Endodermal cell (in vitro differentiated cells): ENCODE measurements around the gene IL13RA2. TPM values are rescaled to one million over a fixed set of nuclear protein-coding genes. Genes with fewer than 3 reads are reported as not detected.

Source experiments
- DNase-seq: peaks from one replicate; pipeline ENCODE4 v3.0.0-alpha.2; 2017
- H3K27ac ChIP-seq: 2 replicates; pipeline ENCODE4 v1.5.1; 2013; ENCODE audit warnings: mild to moderate bottlenecking, low read depth, low read length, moderate library complexity
- H3K27me3 ChIP-seq: 2 replicates; pipeline ENCODE4 v1.6.1; 2013; ENCODE audit warnings: mild to moderate bottlenecking, low read length, moderate library complexity; ENCODE audit not compliant: insufficient read depth, control insufficient read depth, poor library complexity, severe bottlenecking
- H3K36me3 ChIP-seq: 2 replicates; pipeline ENCODE4 v1.7.0; 2013; ENCODE audit warnings: mild to moderate bottlenecking, low read length, moderate library complexity; ENCODE audit not compliant: control insufficient read depth, insufficient read depth
- H3K4me1 ChIP-seq: one replicate; pipeline ENCODE4 v1.7.0; 2013; ENCODE audit warnings: low read length; ENCODE audit not compliant: control insufficient read depth, insufficient read depth
- H3K4me3 ChIP-seq: 2 replicates; pipeline ENCODE4 v1.5.1; 2013; ENCODE audit warnings: mild to moderate bottlenecking, low read length, moderate library complexity
- H3K9ac ChIP-seq: 2 replicates; pipeline ENCODE4 v1.6.1; 2013; ENCODE audit warnings: mild to moderate bottlenecking, low read length, moderate library complexity; ENCODE audit not compliant: poor library complexity, severe bottlenecking; ENCODE audit errors: extremely low read depth
- H3K9me3 ChIP-seq: 2 replicates; pipeline ENCODE4 v1.6.1; 2013; ENCODE audit warnings: mild to moderate bottlenecking, low read length, moderate library complexity; ENCODE audit not compliant: control insufficient read depth
- H3K27ac Mint-ChIP-seq: 2 replicates; pipeline ENCODE4 v1.8.0; 2020; ENCODE audit warnings: mixed read lengths
- H3K27me3 Mint-ChIP-seq: 2 replicates; pipeline ENCODE4 v1.8.0; 2021; ENCODE audit warnings: mild to moderate bottlenecking, mixed read lengths; ENCODE audit not compliant: insufficient read depth
- H3K36me3 Mint-ChIP-seq: 2 replicates; pipeline ENCODE4 v1.8.0; 2020; ENCODE audit warnings: low read depth, mixed read lengths
- H3K4me1 Mint-ChIP-seq: 2 replicates; pipeline ENCODE4 v1.8.0; 2020; ENCODE audit warnings: mixed read lengths
- H3K4me3 Mint-ChIP-seq: 2 replicates; pipeline ENCODE4 v1.8.0; 2020; ENCODE audit warnings: mild to moderate bottlenecking, moderate library complexity, mixed read lengths
- H3K9me3 Mint-ChIP-seq: 2 replicates; pipeline ENCODE4 v1.8.0; 2020; ENCODE audit warnings: mild to moderate bottlenecking, mixed read lengths
- CTCF ChIP-seq: fragments of 200-600 bp; sonication (generic); conservative IDR thresholded peaks from 2 replicates; pipeline ENCODE4 v1.5.0; 2021; ENCODE audit warnings: antibody characterized with exemption, mild to moderate bottlenecking
- WGBS, 2 experiments: methylation state at CpG; one replicate each; pipeline versions ENCODE4 v1.1.5 to v1.1.7; 2013; ENCODE audit warnings: missing lambda C conversion rate in 2 of 2, mixed read lengths in 1 of 2; ENCODE audit not compliant: insufficient coverage in 1 of 2, insufficient read length in 1 of 2; 5-methylcytosine and 5-hydroxymethylcytosine counted together
- total RNA-seq, 2 donors: library from RNA; stranded (reverse); fragmentation: NEBNext Ultra II Directional in 1 of 2; extraction: Animal tissue kit (Norgen Biotek cat#: 25700) in 1 of 2; gene quantifications; 2 replicates in 1 of 2; 3 replicates in 1 of 2; pipeline ENCODE4 v1.2.1, GENCODE V29; 2021

The IL13RA2 gene
- total RNA-seq, 2 donors from 2014 or later = not detected

- Mint-ChIP-seq H3K9me3 (no peaks in the 10 kb centered on the region), H3K27ac (no peak overlapping the region), H3K4me3 (no peak overlapping the region), H3K36me3 (no peaks in the 10 kb centered on the region), H3K27me3 (peaks cover 3% of the 10 kb centered on the region), H3K4me1 (no peaks in the 10 kb centered on the region)
- no peak overlapping the region for H3K9ac ChIP-seq
- H3K9me3 ChIP-seq = no peaks in the 10 kb centered on the region
- no peak overlapping the region for H3K27ac ChIP-seq
- H3K36me3 ChIP-seq = no peaks in the 10 kb centered on the region
- no peaks in the 10 kb centered on the region for H3K4me1 ChIP-seq
- DNase-seq = no peak
- TF ChIP-seq CTCF = no peak
- WGBS, 2 experiments = 100% methylated on average over 1 of the region's 1 CpG; no CpG with 5 or more reads in 1 of the 2 experiments
- H3K27me3 ChIP-seq = no peaks in the 10 kb centered on the region
- no peak overlapping the region for H3K4me3 ChIP-seq
Measured at GRCh38 chrX:115038406-115038805, 21.0 kb upstream of the IL13RA2 start.

- H3K4me1 ChIP-seq = no peaks in the 10 kb centered on the region
- Mint-ChIP-seq H3K9me3 (no peaks in the 10 kb centered on the region), H3K4me1 (no peaks in the 10 kb centered on the region), H3K4me3 (no peak overlapping the region), H3K27me3 (peaks cover 3% of the 10 kb centered on the region), H3K36me3 (no peaks in the 10 kb centered on the region), H3K27ac (no peak overlapping the region)
- no peaks in the 10 kb centered on the region for H3K9me3 ChIP-seq
- no peak for DNase-seq
- H3K36me3 ChIP-seq = no peaks in the 10 kb centered on the region
- H3K27ac ChIP-seq = no peak overlapping the region
- H3K4me3 ChIP-seq = no peak overlapping the region
- H3K27me3 ChIP-seq = no peaks in the 10 kb centered on the region
- TF ChIP-seq CTCF = no peak
- no peak overlapping the region for H3K9ac ChIP-seq
- 71% methylated on average over 1 of the region's 1 CpG; no CpG with 5 or more reads in 1 of the 2 experiments for WGBS, 2 experiments
Measured at GRCh38 chrX:115036029-115036428, 18.6 kb upstream of the IL13RA2 start.

- Mint-ChIP-seq H3K36me3 (no peaks in the 10 kb centered on the region), H3K4me3 (no peak overlapping the region), H3K27ac (no peak overlapping the region), H3K9me3 (no peaks in the 10 kb centered on the region), H3K4me1 (no peaks in the 10 kb centered on the region), H3K27me3 (no peaks in the 10 kb centered on the region)
- H3K4me3 ChIP-seq = no peak overlapping the region
- no peaks in the 10 kb centered on the region for H3K4me1 ChIP-seq
- DNase-seq = no peak
- TF ChIP-seq CTCF = no peak
- H3K9me3 ChIP-seq = no peaks in the 10 kb centered on the region
- no peak overlapping the region for H3K9ac ChIP-seq
- no peaks in the 10 kb centered on the region for H3K36me3 ChIP-seq
- 86 to 87% methylated on average over 1 to 2 of the region's 2 CpGs for WGBS, 2 experiments
- no peak overlapping the region for H3K27ac ChIP-seq
- H3K27me3 ChIP-seq = no peaks in the 10 kb centered on the region
Measured at GRCh38 chrX:115031989-115032388, 14.6 kb upstream of the IL13RA2 start.
